ENCODE results near the gene GPR146.

The GPR146 gene

GRCh38 chr7:1096156-1097119 lies 52.1 kb downstream of the GPR146 start:
- DNase-seq: no peak

- no peak for DNase-seq
Measured at GRCh38 chr7:1097120-1097504, 52.8 kb downstream of the GPR146 start.

GRCh38 chr7:1098243-1099153 lies 54.2 kb downstream of the GPR146 start:
- no peak for DNase-seq

GRCh38 chr7:1099154-1099542 lies 54.8 kb downstream of the GPR146 start:
- DNase-seq: no peak

GRCh38 chr7:1099637-1100036 lies 55.3 kb downstream of the GPR146 start:
- DNase-seq: no peak

- no peak for DNase-seq
Measured at GRCh38 chr7:1100386-1100785, 56.0 kb downstream of the GPR146 start.

GRCh38 chr7:1100834-1101562 lies 56.7 kb downstream of the GPR146 start:
- DNase-seq: no peak

- DNase-seq: no peak
Measured at GRCh38 chr7:1101563-1102431, 57.5 kb downstream of the GPR146 start.

GRCh38 chr7:1103009-1103788 lies 58.9 kb downstream of the GPR146 start:
- DNase-seq: no peak

- DNase-seq: no peak
Measured at GRCh38 chr7:1103789-1104515, 59.6 kb downstream of the GPR146 start.

GRCh38 chr7:1104516-1105179 lies 60.3 kb downstream of the GPR146 start:
- DNase-seq: no peak

GRCh38 chr7:1105189-1105588 lies 60.8 kb downstream of the GPR146 start:
- DNase-seq: no peak

- no peak for DNase-seq
Measured at GRCh38 chr7:1106063-1106792, 61.9 kb downstream of the GPR146 start.

GRCh38 chr7:1106793-1107421 lies 62.6 kb downstream of the GPR146 start:
- no peak for DNase-seq

GRCh38 chr7:1108264-1108920 lies 64.0 kb downstream of the GPR146 start:
- no peak for DNase-seq
